Skeletal muscle satellite cell (primary cell): Measurements from ENCODE around the gene UBE2L6.

Experiments
- H3K27me3 ChIP-seq: 2 replicates; pipeline ENCODE4 v1.7.0; 2013; ENCODE audit warnings: low read length; ENCODE audit not compliant: control insufficient read depth, insufficient read depth
- H3K36me3 ChIP-seq: 2 replicates; pipeline ENCODE4 v1.7.0; 2013; ENCODE audit warnings: mild to moderate bottlenecking, control low read depth, low read length; ENCODE audit not compliant: insufficient read depth
- H3K4me1 ChIP-seq: 2 replicates; pipeline ENCODE4 v1.7.0; 2013; ENCODE audit warnings: low read length; ENCODE audit not compliant: control insufficient read depth, insufficient read depth
- H3K4me2 ChIP-seq: 2 replicates; pipeline ENCODE4 v1.7.0; 2013; ENCODE audit warnings: mild to moderate bottlenecking, low read length
- H3K4me3 ChIP-seq: 2 replicates; pipeline ENCODE4 v1.7.0; 2013; ENCODE audit warnings: low read length
- H3K9ac ChIP-seq: 2 replicates; pipeline ENCODE4 v1.7.0; 2013; ENCODE audit warnings: mild to moderate bottlenecking, low read depth, low read length, moderate library complexity
- H3K9me3 ChIP-seq: replicated peaks from 2 replicates; pipeline ENCODE4 v1.7.0; 2013; ENCODE audit warnings: mild to moderate bottlenecking, control low read depth, low read length

Gene UBE2L6

GRCh38 chr11:57521116-57521515, 46.4 kb downstream of the UBE2L6 start:
- Histone ChIP-seq H3K4me3 (no peak overlapping the region), H3K9ac (no peak overlapping the region), H3K9me3 (no peaks in the 10 kb centered on the region), H3K36me3 (no peaks in the 10 kb centered on the region), H3K4me2 (no peak overlapping the region), H3K27me3 (no peaks in the 10 kb centered on the region), H3K4me1 (no peaks in the 10 kb centered on the region)

GRCh38 chr11:57516061-57516443, 51.4 kb downstream of the UBE2L6 start:
- H3K4me1 ChIP-seq = peaks cover 8% of the 10 kb centered on the region
- H3K9ac ChIP-seq = peak overlapping the region; percentile 76

GRCh38 chr11:57515332-57516060, 52.0 kb downstream of the UBE2L6 start, which contains the start of gene SLC43A1:
SLC43A1 (minus strand) TSS chr11:57515702; CDS start chr11:57514111, 1,591 bp downstream.
- peaks cover 8% of the 10 kb centered on the region for H3K4me1 ChIP-seq
- no peaks in the 10 kb centered on the region for H3K36me3 ChIP-seq
- peak within 1 kb of the TSS; percentile 76 for H3K9ac ChIP-seq
- H3K4me2 ChIP-seq = peak within 1 kb of the TSS; percentile 90
- peak within 1 kb of the TSS; percentile 83 for H3K4me3 ChIP-seq
- H3K27me3 ChIP-seq = no peaks in the 10 kb centered on the region
- no peaks in the 10 kb centered on the region for H3K9me3 ChIP-seq

More at GRCh38 chr11:57516061-57516443, 51.4 kb downstream of the UBE2L6 start:
- Histone ChIP-seq H3K27me3 (no peaks in the 10 kb centered on the region), H3K9me3 (no peaks in the 10 kb centered on the region), H3K36me3 (no peaks in the 10 kb centered on the region), H3K4me3 (peak overlapping the region; percentile 83), H3K4me2 (peak overlapping the region; percentile 90)

GRCh38 chr11:57514538-57515331, 52.7 kb downstream of the UBE2L6 start:
- H3K4me1 ChIP-seq = peaks cover 8% of the 10 kb centered on the region
- peak overlapping the region; percentile 90 for H3K4me2 ChIP-seq
- H3K36me3 ChIP-seq = no peaks in the 10 kb centered on the region
- H3K9me3 ChIP-seq = no peaks in the 10 kb centered on the region
- peak overlapping the region; percentile 76 for H3K9ac ChIP-seq
- no peaks in the 10 kb centered on the region for H3K27me3 ChIP-seq
- H3K4me3 ChIP-seq = peak overlapping the region; percentile 83

DNA sequence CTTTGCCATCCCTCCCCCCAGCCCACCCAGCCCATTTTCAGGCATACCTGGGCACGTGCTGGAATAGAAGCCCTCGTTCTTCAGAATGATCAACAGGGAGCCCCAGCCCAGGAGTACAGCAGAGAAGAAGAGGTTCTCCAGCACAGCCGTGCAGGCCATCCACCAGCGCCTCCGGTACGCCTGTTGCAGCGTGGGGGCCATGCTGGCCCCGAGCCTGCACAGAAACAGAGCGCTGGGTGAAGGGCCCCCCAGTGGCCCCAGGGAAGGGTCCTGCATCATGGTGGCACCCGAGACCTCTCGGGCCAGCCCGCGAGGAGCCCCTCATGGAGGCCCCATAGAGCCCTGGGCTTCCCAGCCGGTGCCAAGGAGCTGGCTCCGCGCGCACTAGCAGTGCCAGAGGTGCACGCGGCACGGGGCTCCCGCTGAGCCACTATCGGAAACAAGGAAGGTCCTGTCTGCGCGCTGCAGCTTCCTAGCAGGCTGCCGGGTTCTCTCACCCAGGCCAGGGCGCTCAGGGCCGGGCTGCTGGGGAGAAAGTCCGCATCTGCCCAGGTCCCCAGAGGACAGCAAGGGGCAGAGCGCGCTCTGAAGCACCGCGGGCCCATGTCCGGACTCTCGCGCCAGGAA, 53.4 kb downstream of the UBE2L6 start:
- no peaks in the 10 kb centered on the region for H3K27me3 ChIP-seq
- H3K9me3 ChIP-seq = no peaks in the 10 kb centered on the region
- peaks cover 8% of the 10 kb centered on the region for H3K4me1 ChIP-seq
- peak overlapping the region; percentile 76 for H3K9ac ChIP-seq
- peak overlapping the region; percentile 90 for H3K4me2 ChIP-seq
- H3K4me3 ChIP-seq = peak overlapping the region; percentile 83
- no peaks in the 10 kb centered on the region for H3K36me3 ChIP-seq

GRCh38 chr11:57513452-57513795, 54.0 kb downstream of the UBE2L6 start:
- Histone ChIP-seq H3K4me1 (peaks cover 8% of the 10 kb centered on the region), H3K27me3 (no peaks in the 10 kb centered on the region), H3K36me3 (no peaks in the 10 kb centered on the region), H3K4me3 (no peak overlapping the region), H3K9ac (no peak overlapping the region), H3K4me2 (no peak overlapping the region), H3K9me3 (no peaks in the 10 kb centered on the region)

GRCh38 chr11:57512646-57513451, 54.6 kb downstream of the UBE2L6 start:
- H3K9ac ChIP-seq = no peak overlapping the region
- no peaks in the 10 kb centered on the region for H3K27me3 ChIP-seq
- no peak overlapping the region for H3K4me2 ChIP-seq
- no peak overlapping the region for H3K4me3 ChIP-seq
- no peaks in the 10 kb centered on the region for H3K36me3 ChIP-seq
- no peaks in the 10 kb centered on the region for H3K9me3 ChIP-seq
- peaks cover 8% of the 10 kb centered on the region for H3K4me1 ChIP-seq

DNA sequence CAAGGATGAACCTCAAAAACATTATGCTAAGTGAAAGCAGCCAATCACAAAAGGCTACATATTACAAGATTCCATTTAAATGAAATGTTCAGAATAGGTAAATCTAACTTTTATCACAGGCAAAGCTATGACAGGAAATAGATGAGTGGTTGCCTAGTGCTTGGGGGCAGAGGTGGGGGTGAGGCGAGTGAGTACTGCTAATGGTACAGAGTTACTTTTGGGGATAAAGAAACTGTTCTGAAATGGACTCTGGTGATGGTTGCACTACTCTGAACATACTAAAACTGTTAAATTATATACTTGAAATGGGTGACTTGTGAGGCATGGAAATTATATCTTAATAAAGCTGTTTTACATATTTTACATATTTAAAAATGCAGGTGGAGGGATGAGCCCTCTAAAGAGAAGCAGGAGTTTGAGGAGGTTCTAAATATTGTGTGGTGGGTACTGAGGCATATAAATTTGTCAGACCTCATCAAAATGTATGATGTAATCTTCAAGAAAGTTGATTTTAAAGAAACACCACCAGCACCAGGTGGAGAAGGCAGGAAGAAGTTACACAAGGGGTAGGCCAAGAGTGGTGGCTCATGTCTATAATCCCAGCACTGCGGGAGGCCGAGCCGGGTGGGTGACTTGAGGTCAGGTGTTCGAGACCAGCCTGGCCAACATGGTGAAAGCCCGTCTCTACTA, 55.6 kb downstream of the UBE2L6 start:
- Histone ChIP-seq H3K4me2 (no peak overlapping the region), H3K4me1 (peaks cover 8% of the 10 kb centered on the region), H3K4me3 (no peak overlapping the region), H3K36me3 (no peaks in the 10 kb centered on the region), H3K9me3 (no peaks in the 10 kb centered on the region), H3K27me3 (no peaks in the 10 kb centered on the region), H3K9ac (no peak overlapping the region)

GRCh38 chr11:57508341-57509170, 58.9 kb downstream of the UBE2L6 start:
- no peaks in the 10 kb centered on the region for H3K9me3 ChIP-seq
- H3K36me3 ChIP-seq = peaks cover 4% of the 10 kb centered on the region

DNA sequence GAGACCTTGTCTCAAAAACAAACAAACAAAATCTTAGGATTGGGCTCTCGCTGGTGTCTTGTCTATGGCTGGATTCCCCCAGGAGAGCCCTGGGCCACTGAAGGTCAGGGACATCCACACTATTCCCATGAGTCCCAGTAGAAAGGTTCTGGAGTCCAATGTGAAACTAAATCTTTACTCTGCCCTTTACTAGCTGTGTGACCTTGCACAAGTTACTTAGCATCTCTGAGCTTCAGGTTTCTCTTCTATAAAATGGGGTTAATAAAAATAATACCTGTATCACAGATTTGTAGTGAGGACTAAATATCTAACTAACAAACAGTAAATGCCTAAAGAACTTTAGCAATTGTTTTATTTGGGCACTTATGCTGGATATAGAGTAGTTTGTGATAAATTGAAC, 61.0 kb downstream of the UBE2L6 start:
- no peaks in the 10 kb centered on the region for H3K27me3 ChIP-seq

More at GRCh38 chr11:57508341-57509170, 58.9 kb downstream of the UBE2L6 start:
- Histone ChIP-seq H3K4me2 (no peak overlapping the region), H3K27me3 (no peaks in the 10 kb centered on the region), H3K9ac (no peak overlapping the region), H3K4me1 (no peaks in the 10 kb centered on the region), H3K4me3 (no peak overlapping the region)

More for the DNA sequence above, 61.0 kb downstream of the UBE2L6 start:
- Histone ChIP-seq H3K4me1 (no peaks in the 10 kb centered on the region), H3K4me3 (no peak overlapping the region), H3K4me2 (no peak overlapping the region), H3K9me3 (no peaks in the 10 kb centered on the region), H3K9ac (no peak overlapping the region), H3K36me3 (peaks cover 4% of the 10 kb centered on the region)
